Smooth muscle cell of the umbilical artery (primary cell): ENCODE data around the gene RPS17. TPM values are rescaled to one million over a fixed set of nuclear protein-coding genes. Genes with fewer than 3 reads are reported as not detected.

Experiments used
- total RNA-seq: library from RNA; depleted of rRNA; stranded (reverse); fragments of >200 nt; gene quantifications from 2 replicates; pipeline ENCODE4 v1.2.3, GENCODE V29; 2014

The RPS17 gene
- total RNA-seq = 635 and 1,638 TPM in 2 replicates

DNA sequence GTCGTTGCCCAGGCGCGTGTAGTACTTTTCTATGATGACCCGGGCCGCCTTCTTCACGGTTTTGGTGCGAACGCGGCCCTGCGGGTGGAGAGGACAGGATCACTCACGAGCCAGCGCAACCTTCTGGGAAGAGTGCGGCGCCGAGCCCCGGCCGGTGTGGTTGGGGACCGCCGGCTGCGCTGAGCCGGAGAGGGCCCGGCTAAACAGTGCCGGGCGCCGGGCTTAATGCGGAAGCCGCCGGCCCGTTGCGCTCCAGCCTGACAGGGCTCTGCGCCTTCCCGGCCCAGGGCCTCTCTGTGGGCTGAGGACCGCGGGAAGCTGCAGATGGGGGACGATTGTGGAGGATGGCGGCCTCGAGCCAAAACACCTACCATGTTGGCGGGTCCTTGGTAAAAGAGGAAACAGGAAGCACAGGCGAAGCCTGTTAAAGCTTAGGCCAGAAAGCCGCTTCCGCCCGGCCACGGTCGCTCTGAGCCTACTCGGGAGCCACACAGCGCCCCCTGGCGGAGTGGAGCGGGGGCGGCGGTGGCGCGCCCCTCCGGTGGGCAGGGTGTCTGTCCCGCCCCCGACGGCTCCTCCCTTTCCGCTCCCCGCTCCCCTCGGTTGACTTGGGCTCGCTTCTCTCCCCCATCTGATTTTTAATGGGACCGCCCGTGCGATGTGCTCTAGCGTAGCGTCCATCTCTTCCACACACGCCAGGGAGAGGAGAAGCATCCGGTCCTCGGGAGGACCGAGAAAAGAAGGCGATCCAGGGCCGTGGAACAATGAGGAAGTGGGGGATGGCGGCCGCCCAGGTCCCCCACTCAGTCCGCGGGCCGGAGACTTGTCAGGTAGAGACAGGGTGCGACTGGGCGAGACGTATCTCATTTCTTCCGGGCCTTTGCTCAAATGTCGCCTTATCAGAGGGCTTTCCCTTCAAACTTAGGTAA, at the start of gene RPS17:
Gene RPS17, minus strand, starts transcription at position 403 of the 929 bp plus-strand sequence. Its CDS starts 29 bp downstream, at position 374.

Other genes with a start within 250 kb of the RPS17 start
- 0.30 and 0.78 TPM in 2 replicates for gene GOLGA6L10, start 191.0 kb downstream of the RPS17 start, total RNA-seq
- gene GOLGA6L9, start 110.6 kb downstream of the RPS17 start, total RNA-seq = 3.3 and 3.6 TPM in 2 replicates
- 7.5 and 20.8 TPM in 2 replicates for gene CPEB1, start 106.9 kb upstream of the RPS17 start, total RNA-seq
- gene AP3B2, start 169.4 kb upstream of the RPS17 start, total RNA-seq = 0.23 and 0.89 TPM in 2 replicates